PFSK-1 (cell line): ENCODE results near the gene SLC22A12.

Experiments
- FOXP2 ChIP-seq: optimal IDR thresholded peaks from 2 replicates; pipeline ENCODE3; 2011; ENCODE audit warnings: borderline replicate concordance, control low read depth, inconsistent platforms; ENCODE audit not compliant: insufficient read depth; ENCODE audit errors: extremely low read length, extremely low read depth
- POLR2AphosphoS5 ChIP-seq: IDR thresholded peaks from 2 replicates; pipeline ENCODE4 v1.6.1; 2012; ENCODE audit warnings: low read depth, mild to moderate bottlenecking, control low read depth, low read length, moderate library complexity
- SIN3A ChIP-seq: IDR thresholded peaks from 2 replicates; pipeline ENCODE4 v1.6.1; 2012; ENCODE audit warnings: mild to moderate bottlenecking, low read length, moderate library complexity, borderline replicate concordance; ENCODE audit not compliant: insufficient read depth
- TAF1 ChIP-seq: IDR thresholded peaks from 2 replicates; pipeline ENCODE4 v1.6.1; 2012; ENCODE audit warnings: low read length, control low read depth, borderline replicate concordance; ENCODE audit not compliant: insufficient read depth
- TF ChIP-seq, protein P1 (sequence below), 2 experiments: IDR thresholded peaks; 2 replicates each; pipeline versions ENCODE4 v1.6.1 to v1.8.0; 2011 to 2012; ENCODE audit warnings: low read depth in 2 of 2, low read length in 2 of 2, control low read depth in 1 of 2, inconsistent platforms in 1 of 2, mild to moderate bottlenecking in 1 of 2, moderate library complexity in 1 of 2; ENCODE audit not compliant: insufficient read depth in 1 of 2

The SLC22A12 gene

DNA sequence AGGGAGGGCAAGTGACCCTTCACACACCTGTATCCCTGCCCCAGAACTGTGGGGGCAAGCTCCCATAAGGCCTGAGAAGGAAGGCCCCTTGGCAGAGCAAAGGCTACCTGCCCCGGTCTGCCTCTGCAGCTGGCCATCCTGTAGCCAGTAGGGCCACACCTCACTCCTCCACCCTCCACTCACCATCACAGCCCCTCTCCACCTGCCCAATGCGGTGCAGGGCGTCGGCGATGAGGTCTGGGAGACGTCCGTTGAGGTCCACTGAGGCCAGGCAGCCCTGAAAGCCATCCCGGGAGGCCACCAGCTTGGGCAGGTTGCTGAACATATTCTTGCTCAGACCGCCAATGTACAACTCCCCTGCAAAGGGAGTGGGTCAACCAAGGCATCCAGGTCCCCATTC lies 57.5 kb downstream of the SLC22A12 start:
- TF ChIP-seq TAF1 (no peak), SIN3A (no peak), POLR2AphosphoS5 (no peak), FOXP2 (no peak)
- TF ChIP-seq, protein P1, sequence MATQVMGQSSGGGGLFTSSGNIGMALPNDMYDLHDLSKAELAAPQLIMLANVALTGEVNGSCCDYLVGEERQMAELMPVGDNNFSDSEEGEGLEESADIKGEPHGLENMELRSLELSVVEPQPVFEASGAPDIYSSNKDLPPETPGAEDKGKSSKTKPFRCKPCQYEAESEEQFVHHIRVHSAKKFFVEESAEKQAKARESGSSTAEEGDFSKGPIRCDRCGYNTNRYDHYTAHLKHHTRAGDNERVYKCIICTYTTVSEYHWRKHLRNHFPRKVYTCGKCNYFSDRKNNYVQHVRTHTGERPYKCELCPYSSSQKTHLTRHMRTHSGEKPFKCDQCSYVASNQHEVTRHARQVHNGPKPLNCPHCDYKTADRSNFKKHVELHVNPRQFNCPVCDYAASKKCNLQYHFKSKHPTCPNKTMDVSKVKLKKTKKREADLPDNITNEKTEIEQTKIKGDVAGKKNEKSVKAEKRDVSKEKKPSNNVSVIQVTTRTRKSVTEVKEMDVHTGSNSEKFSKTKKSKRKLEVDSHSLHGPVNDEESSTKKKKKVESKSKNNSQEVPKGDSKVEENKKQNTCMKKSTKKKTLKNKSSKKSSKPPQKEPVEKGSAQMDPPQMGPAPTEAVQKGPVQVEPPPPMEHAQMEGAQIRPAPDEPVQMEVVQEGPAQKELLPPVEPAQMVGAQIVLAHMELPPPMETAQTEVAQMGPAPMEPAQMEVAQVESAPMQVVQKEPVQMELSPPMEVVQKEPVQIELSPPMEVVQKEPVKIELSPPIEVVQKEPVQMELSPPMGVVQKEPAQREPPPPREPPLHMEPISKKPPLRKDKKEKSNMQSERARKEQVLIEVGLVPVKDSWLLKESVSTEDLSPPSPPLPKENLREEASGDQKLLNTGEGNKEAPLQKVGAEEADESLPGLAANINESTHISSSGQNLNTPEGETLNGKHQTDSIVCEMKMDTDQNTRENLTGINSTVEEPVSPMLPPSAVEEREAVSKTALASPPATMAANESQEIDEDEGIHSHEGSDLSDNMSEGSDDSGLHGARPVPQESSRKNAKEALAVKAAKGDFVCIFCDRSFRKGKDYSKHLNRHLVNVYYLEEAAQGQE (IDR thresholded peaks at IDR 0.05; ENCODE audit: insufficient read depth in 1 of 2, low read depth in 2 of 2, low read length in 2 of 2), result no peak

DNA sequence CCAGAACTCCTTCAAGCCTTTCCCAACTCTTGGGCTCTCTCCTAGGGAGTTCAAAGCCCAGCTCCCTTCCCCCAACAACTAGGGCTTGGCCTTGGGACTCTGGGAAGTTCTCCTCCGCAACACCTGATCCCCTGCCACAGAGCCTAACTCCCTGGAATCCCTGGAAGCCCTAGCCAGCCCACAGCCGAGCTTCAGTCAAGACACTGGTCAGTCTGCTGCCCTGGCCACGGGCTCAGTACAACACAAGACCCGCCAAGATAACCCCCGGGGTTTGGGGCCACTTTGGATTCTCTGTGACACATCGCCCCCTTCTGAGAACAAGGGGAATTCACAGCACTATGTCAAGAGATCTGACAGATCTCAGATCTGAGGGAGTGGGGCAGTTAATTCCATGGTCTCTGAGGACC lies 58.3 kb downstream of the SLC22A12 start:
- TF ChIP-seq TAF1 (no peak), FOXP2 (no peak), POLR2AphosphoS5 (no peak)

DNA sequence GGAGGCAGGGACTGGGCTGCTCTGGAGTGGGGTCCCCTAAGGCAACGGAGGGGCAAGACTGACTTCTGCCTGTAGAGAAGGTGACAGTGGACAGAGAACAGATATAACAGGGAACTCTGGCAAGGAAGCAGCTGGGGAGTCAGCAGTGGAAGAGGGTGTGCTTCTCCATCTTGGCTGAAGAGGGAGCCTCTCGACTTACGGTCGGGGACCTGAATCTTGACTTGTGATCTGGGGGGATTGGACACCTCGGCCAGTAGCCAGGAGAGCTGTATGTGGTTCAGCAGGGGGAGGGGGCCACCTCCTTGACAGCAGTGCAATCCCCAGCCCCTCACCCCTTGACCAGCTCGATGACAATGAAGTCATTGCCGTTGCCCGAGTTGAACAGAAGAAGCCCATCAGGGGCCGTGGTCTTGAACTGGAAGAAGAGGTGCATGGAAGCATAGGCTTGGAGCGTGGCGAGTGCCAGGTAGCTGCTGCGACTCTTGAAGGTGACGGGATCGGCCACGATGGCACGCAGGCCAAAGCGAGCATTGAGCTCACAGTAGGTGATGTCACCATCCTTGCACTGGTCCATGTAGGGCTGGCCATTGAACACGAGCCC lies 60.0 kb downstream of the SLC22A12 start:
- no peak for TF ChIP-seq POLR2AphosphoS5
- TF ChIP-seq FOXP2, result no peak
- TF ChIP-seq SIN3A, result no peak
- no peak for TF ChIP-seq TAF1
- TF ChIP-seq, protein P1 (IDR thresholded peaks at IDR 0.05; ENCODE audit: insufficient read depth in 1 of 2, low read depth in 2 of 2, low read length in 2 of 2), result no peak
